Metanephros (tissue), 2 donors: ENCODE results near the gene RTN4. TPM values are rescaled to one million over a fixed set of nuclear protein-coding genes. Genes with fewer than 3 reads are reported as not detected.

Experiments used
- small RNA-seq: library from RNA; depleted of rRNA; stranded (forward); fragments of <200 nt; gene quantifications from one replicate; pipeline ENCODE3, GENCODE V24; 2014; ENCODE audit warnings: low replicate concordance
- total RNA-seq: library from RNA; depleted of rRNA; stranded (reverse); fragments of >200 nt; gene quantifications from one replicate; pipeline ENCODE4 v1.2.3, GENCODE V29; 2014

The RTN4 gene, protein sequence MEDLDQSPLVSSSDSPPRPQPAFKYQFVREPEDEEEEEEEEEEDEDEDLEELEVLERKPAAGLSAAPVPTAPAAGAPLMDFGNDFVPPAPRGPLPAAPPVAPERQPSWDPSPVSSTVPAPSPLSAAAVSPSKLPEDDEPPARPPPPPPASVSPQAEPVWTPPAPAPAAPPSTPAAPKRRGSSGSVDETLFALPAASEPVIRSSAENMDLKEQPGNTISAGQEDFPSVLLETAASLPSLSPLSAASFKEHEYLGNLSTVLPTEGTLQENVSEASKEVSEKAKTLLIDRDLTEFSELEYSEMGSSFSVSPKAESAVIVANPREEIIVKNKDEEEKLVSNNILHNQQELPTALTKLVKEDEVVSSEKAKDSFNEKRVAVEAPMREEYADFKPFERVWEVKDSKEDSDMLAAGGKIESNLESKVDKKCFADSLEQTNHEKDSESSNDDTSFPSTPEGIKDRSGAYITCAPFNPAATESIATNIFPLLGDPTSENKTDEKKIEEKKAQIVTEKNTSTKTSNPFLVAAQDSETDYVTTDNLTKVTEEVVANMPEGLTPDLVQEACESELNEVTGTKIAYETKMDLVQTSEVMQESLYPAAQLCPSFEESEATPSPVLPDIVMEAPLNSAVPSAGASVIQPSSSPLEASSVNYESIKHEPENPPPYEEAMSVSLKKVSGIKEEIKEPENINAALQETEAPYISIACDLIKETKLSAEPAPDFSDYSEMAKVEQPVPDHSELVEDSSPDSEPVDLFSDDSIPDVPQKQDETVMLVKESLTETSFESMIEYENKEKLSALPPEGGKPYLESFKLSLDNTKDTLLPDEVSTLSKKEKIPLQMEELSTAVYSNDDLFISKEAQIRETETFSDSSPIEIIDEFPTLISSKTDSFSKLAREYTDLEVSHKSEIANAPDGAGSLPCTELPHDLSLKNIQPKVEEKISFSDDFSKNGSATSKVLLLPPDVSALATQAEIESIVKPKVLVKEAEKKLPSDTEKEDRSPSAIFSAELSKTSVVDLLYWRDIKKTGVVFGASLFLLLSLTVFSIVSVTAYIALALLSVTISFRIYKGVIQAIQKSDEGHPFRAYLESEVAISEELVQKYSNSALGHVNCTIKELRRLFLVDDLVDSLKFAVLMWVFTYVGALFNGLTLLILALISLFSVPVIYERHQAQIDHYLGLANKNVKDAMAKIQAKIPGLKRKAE
- total RNA-seq: 240 TPM

DNA sequence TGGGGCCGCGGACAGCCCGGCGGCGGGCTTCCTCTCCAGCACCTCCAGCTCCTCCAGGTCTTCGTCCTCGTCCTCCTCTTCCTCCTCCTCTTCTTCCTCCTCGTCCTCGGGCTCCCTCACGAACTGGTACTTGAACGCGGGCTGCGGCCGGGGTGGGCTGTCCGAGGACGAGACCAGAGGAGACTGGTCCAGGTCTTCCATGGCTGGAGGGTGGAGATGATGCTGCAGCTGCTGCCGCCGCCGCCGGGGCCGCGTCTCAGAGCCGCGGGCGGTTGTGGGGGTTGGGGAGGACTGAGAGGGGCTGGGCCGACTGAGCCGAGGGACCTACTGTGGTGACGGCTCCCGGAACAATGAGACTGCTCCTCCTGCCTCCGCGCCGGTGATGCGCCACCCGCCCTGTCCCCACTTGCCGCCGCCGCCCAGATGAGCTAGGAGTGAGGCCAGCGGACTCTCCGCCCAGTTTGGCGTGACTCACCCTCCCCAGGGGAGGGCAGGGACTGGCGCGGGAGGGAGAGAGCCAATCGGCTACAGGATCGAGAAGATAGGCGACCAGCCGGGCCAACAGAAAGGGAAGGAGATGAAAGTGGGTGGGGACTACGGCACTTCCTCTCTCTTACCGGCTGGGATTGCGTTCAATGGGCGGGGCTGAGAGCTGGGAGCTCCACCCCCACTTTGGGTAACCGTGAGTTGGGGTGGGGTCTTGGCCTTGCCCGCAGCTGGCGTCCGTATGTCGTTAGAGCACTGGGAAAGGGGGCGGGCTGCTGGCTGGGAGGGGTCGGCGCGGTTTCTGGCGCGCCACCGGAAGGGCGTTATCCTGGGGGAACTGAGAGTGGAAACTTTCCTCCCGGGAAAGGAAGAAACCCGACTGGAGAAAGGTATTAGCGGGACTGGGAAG lies at the start of gene RTN4:
Gene RTN4 (minus strand): TSS at position 352 of the 895 bp plus-strand sequence. CDS start 151 bp downstream, at position 201.

Small RNAs within 50 kb of the gene (small RNA-seq; reads per million reads assigned to genes)
- not detected for gene RNU6-433P

Other genes starting within 250 kb of the RTN4 start
- 18.7 TPM for gene CLHC1, start 181.8 kb upstream of the RTN4 start, total RNA-seq
- gene RPS27A, start 182.2 kb upstream of the RTN4 start, total RNA-seq: 979 TPM
- 22.0 TPM for gene MTIF2, start 218.8 kb upstream of the RTN4 start, total RNA-seq